Trophoblast cell (in vitro differentiated cells and primary cell): Measurements from ENCODE around the gene UPF3B.

Experiments used
- DNase-seq, 2 donors: peaks; one replicate each; pipeline ENCODE4 v3.0.0-alpha.2; 2016
- H2AFZ ChIP-seq: 2 replicates; pipeline ENCODE4 v1.6.1; 2013; ENCODE audit warnings: low read length, moderate library complexity, mild to moderate bottlenecking; ENCODE audit not compliant: insufficient read depth, poor library complexity
- H2AK5ac ChIP-seq: 2 replicates; pipeline ENCODE4 v1.6.1; 2013; ENCODE audit warnings: mild to moderate bottlenecking, low read length
- H2BK120ac ChIP-seq: 2 replicates; pipeline ENCODE4 v1.6.1; 2013; ENCODE audit warnings: low read length, mild to moderate bottlenecking, moderate library complexity; ENCODE audit not compliant: insufficient read depth, poor library complexity
- H2BK12ac ChIP-seq: 2 replicates; pipeline ENCODE4 v1.6.1; 2013; ENCODE audit warnings: mild to moderate bottlenecking, low read length, moderate library complexity
- H2BK5ac ChIP-seq: 2 replicates; pipeline ENCODE4 v1.6.1; 2013; ENCODE audit warnings: low read length, low read depth, moderate library complexity, mild to moderate bottlenecking; ENCODE audit not compliant: poor library complexity
- H3K14ac ChIP-seq: 2 replicates; pipeline ENCODE4 v1.6.1; 2013; ENCODE audit warnings: mild to moderate bottlenecking, low read length
- H3K18ac ChIP-seq: 2 replicates; pipeline ENCODE4 v1.6.1; 2013; ENCODE audit warnings: mild to moderate bottlenecking, low read length
- H3K23ac ChIP-seq: 2 replicates; pipeline ENCODE4 v1.6.1; 2013; ENCODE audit warnings: low read length
- H3K27ac ChIP-seq: 2 replicates; pipeline ENCODE4 v1.5.1; 2013; ENCODE audit warnings: low read depth, mild to moderate bottlenecking, inconsistent platforms, low read length, moderate library complexity
- H3K27me3 ChIP-seq: 2 replicates; pipeline ENCODE4 v1.6.1; 2013; ENCODE audit warnings: inconsistent platforms, mild to moderate bottlenecking, low read length, moderate library complexity; ENCODE audit not compliant: insufficient read depth
- H3K36me3 ChIP-seq, 2 experiments: 1 replicate in 1 of 2; 2 replicates in 1 of 2; pipeline ENCODE4 v1.6.1; 2013; ENCODE audit warnings: low read length in 2 of 2, mild to moderate bottlenecking in 2 of 2, moderate library complexity in 1 of 2; ENCODE audit not compliant: insufficient read depth in 2 of 2, control insufficient read depth in 1 of 2
- H3K4ac ChIP-seq: 2 replicates; pipeline ENCODE4 v1.6.1; 2013; ENCODE audit warnings: low read depth, mild to moderate bottlenecking, low read length, moderate library complexity
- H3K4me1 ChIP-seq, 2 experiments: 1 replicate in 1 of 2; 2 replicates in 1 of 2; pipeline ENCODE4 v1.6.1; 2013; ENCODE audit warnings: low read length in 2 of 2, mild to moderate bottlenecking in 2 of 2, moderate library complexity in 1 of 2; ENCODE audit not compliant: insufficient read depth in 2 of 2, control insufficient read depth in 1 of 2
- H3K4me2 ChIP-seq: 2 replicates; pipeline ENCODE4 v1.6.1; 2013; ENCODE audit warnings: inconsistent platforms, mild to moderate bottlenecking, low read length, moderate library complexity
- H3K4me3 ChIP-seq: 2 replicates; pipeline ENCODE4 v1.5.1; 2013; ENCODE audit warnings: mild to moderate bottlenecking, low read depth, low read length, inconsistent platforms
- H3K79me1 ChIP-seq: one replicate; pipeline ENCODE4 v1.6.1; 2013; ENCODE audit warnings: low read length
- H3K79me2 ChIP-seq: 2 replicates; pipeline ENCODE4 v1.6.1; 2013; ENCODE audit warnings: low read length, mild to moderate bottlenecking; ENCODE audit not compliant: control insufficient read depth, insufficient read depth, poor library complexity
- H3K9ac ChIP-seq: 2 replicates; pipeline ENCODE4 v1.6.1; 2013; ENCODE audit warnings: mild to moderate bottlenecking, low read length
- H3K9me3 ChIP-seq: 2 replicates; pipeline ENCODE4 v1.6.1; 2013; ENCODE audit warnings: low read depth, mild to moderate bottlenecking, control low read depth, inconsistent platforms, low read length; ENCODE audit not compliant: insufficient read depth
- H4K12ac ChIP-seq: 2 replicates; pipeline ENCODE4 v1.6.1; 2013; ENCODE audit warnings: low read depth, mild to moderate bottlenecking, low read length, moderate library complexity
- H4K8ac ChIP-seq: 2 replicates; pipeline ENCODE4 v1.6.1; 2013; ENCODE audit warnings: low read depth, mild to moderate bottlenecking, low read length, moderate library complexity
- H4K91ac ChIP-seq: one replicate; pipeline ENCODE4 v1.6.1; 2013; ENCODE audit warnings: low read depth, mild to moderate bottlenecking, low read length, moderate library complexity
- WGBS: extraction: QIAGEN DNeasy Blood & Tissue Kit; methylation state at CpG from one replicate; pipeline ENCODE4 v1.1.7; 2013; ENCODE audit warnings: missing lambda C conversion rate; ENCODE audit not compliant: insufficient read length, insufficient coverage; ENCODE audit errors: extremely low coverage; 5-methylcytosine and 5-hydroxymethylcytosine counted together

Gene UPF3B

GRCh38 chrX:119880552-119881437 is 28.0 kb upstream of the UPF3B start:
- Histone ChIP-seq H3K9ac (no peak overlapping the region), H2BK120ac (no peak overlapping the region), H3K79me2 (no peaks in the 10 kb centered on the region), H2AK5ac (no peak overlapping the region), H3K27me3 (no peaks in the 10 kb centered on the region), H2BK12ac (peak overlapping the region; percentile 58), H3K14ac (no peak overlapping the region), H4K91ac (no peak overlapping the region), H2BK5ac (no peak overlapping the region), H3K79me1 (no peaks in the 10 kb centered on the region), H2AFZ (no peak overlapping the region), H3K4ac (no peak overlapping the region), H3K4me2 (no peak overlapping the region), H3K27ac (no peak overlapping the region), H4K12ac (no peak overlapping the region), H3K23ac (no peak overlapping the region), H3K18ac (no peak overlapping the region), H3K9me3 (no peaks in the 10 kb centered on the region), H3K4me1 (peaks cover 0 to 5% of the 10 kb centered on the region in 2 experiments), H4K8ac (no peak overlapping the region), H3K36me3 (peaks cover 0 to 5% of the 10 kb centered on the region in 2 experiments), H3K4me3 (no peak overlapping the region)
- peak; percentile 59 to 74 for DNase-seq
- WGBS, result no CpG with 5 or more reads among the region's 11 CpGs

DNA sequence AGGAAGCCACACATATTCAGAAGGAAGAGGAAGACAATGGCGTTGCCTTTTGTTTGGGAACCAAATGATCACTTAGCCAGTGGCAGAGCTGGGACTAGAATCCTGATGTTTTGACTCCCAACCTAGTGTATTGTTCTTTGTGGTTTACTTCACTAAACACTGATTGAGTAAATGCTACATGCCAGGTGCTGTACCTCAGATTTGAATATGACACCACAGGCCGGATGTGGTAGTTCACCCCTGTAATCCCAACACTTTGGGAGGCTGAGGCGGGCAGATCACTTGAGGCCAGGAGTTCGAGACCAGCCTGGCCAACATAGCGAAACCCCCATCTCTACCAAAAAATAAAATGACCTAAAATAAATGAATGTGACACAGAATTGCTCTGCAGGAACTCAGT is 27.3 kb upstream of the UPF3B start:
- no CpG with 5 or more reads among the region's 5 CpGs for WGBS
- DNase-seq, result no peak
- H3K27ac ChIP-seq, result no peak overlapping the region

DNA sequence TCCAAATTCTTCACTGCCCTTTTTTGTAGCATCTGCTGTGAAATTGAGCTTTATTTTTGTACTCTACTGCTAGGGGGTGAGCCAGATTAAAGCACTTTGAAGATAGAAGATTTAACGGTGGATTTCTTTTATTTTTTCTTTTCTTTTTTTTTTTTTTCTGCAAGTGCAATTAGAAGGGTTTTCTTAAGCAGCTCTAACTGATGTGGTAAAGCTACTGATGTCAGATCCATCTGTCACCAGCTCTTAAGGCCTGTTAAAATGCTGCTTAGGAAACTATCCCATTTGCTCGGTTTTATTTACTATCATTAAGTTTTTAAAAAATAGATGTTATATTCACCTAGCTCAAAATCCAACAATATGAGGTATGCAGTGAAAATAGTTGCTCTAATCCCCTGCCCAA is 26.0 kb upstream of the UPF3B start:
- Histone ChIP-seq H4K8ac (no peak overlapping the region), H3K18ac (no peak overlapping the region), H3K4me2 (no peak overlapping the region), H3K27ac (no peak overlapping the region), H3K36me3 (peaks cover 0 to 6% of the 10 kb centered on the region in 2 experiments), H3K79me2 (no peaks in the 10 kb centered on the region), H4K12ac (no peak overlapping the region), H2AFZ (no peak overlapping the region), H2BK120ac (no peak overlapping the region), H3K27me3 (no peaks in the 10 kb centered on the region), H4K91ac (no peak overlapping the region), H3K79me1 (no peaks in the 10 kb centered on the region), H3K4me1 (peaks cover 0 to 5% of the 10 kb centered on the region in 2 experiments), H3K9ac (no peak overlapping the region), H3K4ac (no peak overlapping the region), H3K23ac (no peak overlapping the region), H3K14ac (no peak overlapping the region), H2BK12ac (no peak overlapping the region), H2BK5ac (no peak overlapping the region), H3K4me3 (no peak overlapping the region), H2AK5ac (no peak overlapping the region), H3K9me3 (no peaks in the 10 kb centered on the region)
- no peak for DNase-seq
- no CpG with 5 or more reads among the region's 2 CpGs for WGBS

More for the DNA sequence above, 27.3 kb upstream of the UPF3B start:
- Histone ChIP-seq H2AK5ac (no peak overlapping the region), H3K36me3 (peaks cover 0 to 6% of the 10 kb centered on the region in 2 experiments), H3K4ac (no peak overlapping the region), H3K79me1 (no peaks in the 10 kb centered on the region), H3K27me3 (no peaks in the 10 kb centered on the region), H2AFZ (no peak overlapping the region), H3K4me3 (no peak overlapping the region), H4K8ac (no peak overlapping the region), H3K9ac (no peak overlapping the region), H3K23ac (no peak overlapping the region), H4K12ac (no peak overlapping the region), H4K91ac (no peak overlapping the region), H3K4me1 (peaks cover 0 to 5% of the 10 kb centered on the region in 2 experiments), H2BK120ac (no peak overlapping the region), H3K18ac (no peak overlapping the region), H3K9me3 (no peaks in the 10 kb centered on the region), H3K79me2 (no peaks in the 10 kb centered on the region), H2BK12ac (no peak overlapping the region), H3K14ac (no peak overlapping the region), H3K4me2 (no peak overlapping the region), H2BK5ac (no peak overlapping the region)

GRCh38 chrX:119871599-119872395 is 19.0 kb upstream of the UPF3B start, which contains the start of the genes NDUFA1 and RNF113A:
Gene NDUFA1, plus strand, starts transcription at chrX:119871832. Its CDS starts 80 bp downstream, at chrX:119871912.
Gene RNF113A, minus strand, starts transcription at chrX:119871733. Its CDS starts 120 bp downstream, at chrX:119871613.
- Histone ChIP-seq H3K27ac (peak within 1 kb of the TSS; percentile 88), H4K91ac (peak within 1 kb of the TSS; percentile 87), H2BK12ac (no peak within 1 kb of the TSS), H3K18ac (peak within 1 kb of the TSS; percentile 90), H3K9ac (peak within 1 kb of the TSS; percentile 96), H3K4me2 (peak within 1 kb of the TSS; percentile 96), H3K79me1 (peaks cover 8% of the 10 kb centered on the region), H3K23ac (no peak within 1 kb of the TSS), H2BK120ac (peak within 1 kb of the TSS; percentile 11), H3K27me3 (no peaks in the 10 kb centered on the region), H4K12ac (peak within 1 kb of the TSS; percentile 77), H3K9me3 (no peaks in the 10 kb centered on the region), H3K4ac (peak within 1 kb of the TSS; percentile 24), H3K36me3 (peaks cover 0 to 4% of the 10 kb centered on the region in 2 experiments), H3K4me3 (peak within 1 kb of the TSS; percentile 81), H4K8ac (peak within 1 kb of the TSS; percentile 96), H3K14ac (peak within 1 kb of the TSS; percentile 39), H3K79me2 (peaks cover 4% of the 10 kb centered on the region), H2BK5ac (peak within 1 kb of the TSS; percentile 82), H2AFZ (peak within 1 kb of the TSS; percentile 97), H3K4me1 (peaks cover 0 to 2% of the 10 kb centered on the region in 2 experiments), H2AK5ac (no peak within 1 kb of the TSS)
- WGBS, result no CpG with 5 or more reads among the region's 62 CpGs
- DNase-seq, result peak; percentile 83 to 87
